Measurements from ENCODE around the gene JARID2.
A peak's percentile ranks its signal among the peaks of the same experiment; 100 is the strongest.
"Not testable (repeated sequence)": the region's sequence is repeated elsewhere in the genome, so short reads cannot be mapped to it uniquely, and the experiment has no call there.

JARID2 gene

GRCh38 chr6:15316754-15317153, 70.9 kb downstream of the JARID2 start:
- no peak for DNase-seq

- DNase-seq, result no peak
Observed at GRCh38 chr6:15317251-15317650, 71.4 kb downstream of the JARID2 start.

- no peak for DNase-seq
Observed at GRCh38 chr6:15317934-15318902, 72.3 kb downstream of the JARID2 start.

- DNase-seq, result no peak
Observed at GRCh38 chr6:15319677-15320076, 73.8 kb downstream of the JARID2 start.

- peak; percentile 38 for DNase-seq
Observed at GRCh38 chr6:15320693-15321092, 74.8 kb downstream of the JARID2 start.

GRCh38 chr6:15322184-15322583, 76.3 kb downstream of the JARID2 start:
- no peak for DNase-seq

- DNase-seq, result no peak
Observed at GRCh38 chr6:15322781-15323536, 77.1 kb downstream of the JARID2 start.

- not testable (repeated sequence) for DNase-seq
Observed at GRCh38 chr6:15323611-15324010, 77.7 kb downstream of the JARID2 start.

- no peak for DNase-seq
Observed at GRCh38 chr6:15324427-15324985, 78.6 kb downstream of the JARID2 start.

GRCh38 chr6:15325540-15325955, 79.7 kb downstream of the JARID2 start:
- DNase-seq, result peak; percentile 81

GRCh38 chr6:15326067-15326614, 80.3 kb downstream of the JARID2 start:
- DNase-seq, result no peak

- DNase-seq, result no peak
Observed at GRCh38 chr6:15327271-15327670, 81.4 kb downstream of the JARID2 start.

GRCh38 chr6:15329197-15329671, 83.4 kb downstream of the JARID2 start:
- DNase-seq, result peak; percentile 71

- DNase-seq, result peak; percentile 59
Observed at GRCh38 chr6:15330174-15330944, 84.5 kb downstream of the JARID2 start.

GRCh38 chr6:15331143-15331542, 85.3 kb downstream of the JARID2 start:
- no peak for DNase-seq

GRCh38 chr6:15331629-15332251, 85.9 kb downstream of the JARID2 start:
- no peak for DNase-seq

- no peak for DNase-seq
Observed at GRCh38 chr6:15332446-15332845, 86.6 kb downstream of the JARID2 start.

- no peak for DNase-seq
Observed at GRCh38 chr6:15335385-15335784, 89.5 kb downstream of the JARID2 start.

- DNase-seq, result no peak
Observed at GRCh38 chr6:15335916-15336315, 90.0 kb downstream of the JARID2 start.

- peak; percentile 63 for DNase-seq
Observed at GRCh38 chr6:15336900-15337560, 91.2 kb downstream of the JARID2 start.

GRCh38 chr6:15337582-15337981, 91.7 kb downstream of the JARID2 start:
- DNase-seq, result no peak
